ENCODE measurements around the gene HBA1. TPM values are rescaled to one million over a fixed set of nuclear protein-coding genes. Genes with fewer than 3 reads are reported as not detected.

HBA1 gene
- total and polyA plus RNA-seq, 2 of the 8 experiments (the other 6 are each of a cell fraction or from before 2014, with no cell fraction given), result 2.3 TPM

DNA sequence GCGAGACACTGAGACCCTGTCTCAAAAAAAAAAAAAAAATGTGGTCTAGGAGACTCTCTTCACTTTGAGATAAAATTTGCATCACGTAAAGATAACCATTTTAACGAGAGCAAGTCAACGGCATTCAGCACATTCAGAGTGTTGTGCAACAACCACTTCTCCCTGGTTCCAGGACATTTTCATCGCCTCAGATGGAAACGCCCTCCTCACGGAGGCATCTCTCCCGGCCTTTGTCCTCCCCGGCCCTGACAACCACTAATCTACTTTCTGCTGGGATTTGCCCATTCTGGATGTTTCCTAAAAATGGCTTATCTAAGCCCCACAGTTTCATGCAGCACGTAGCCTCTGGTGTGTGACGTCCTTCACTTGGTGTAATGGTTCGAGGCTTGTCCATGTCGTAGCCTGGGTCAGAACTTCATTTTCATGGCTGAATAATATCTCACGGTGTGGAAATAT, 31.7 kb upstream of the HBA1 start:
- no peak overlapping the region for H3K9ac ChIP-seq (replicated peaks in 1 of 4; ENCODE audit: extremely low read depth in 1 of 4, low read depth in 3 of 4, low read length in 3 of 4)
- no peak overlapping the region for H2BK120ac ChIP-seq (replicated peaks; ENCODE audit: low read depth, low read length)
- POLR2A ChIA-PET (ENCODE audit: partially characterized antibody), result interaction anchor here (1.0 kb wide), 1 partner anchor 17 kb away, joined by 5 read pairs; no protein-coding TSS in a partner anchor
- H3K27me3 ChIP-seq (replicated peaks in 1 of 4; ENCODE audit: control insufficient read depth in 3 of 4, extremely low read depth in 1 of 4, insufficient read depth in 3 of 4, low read length in 3 of 4), result peaks cover 0 to 7% (median 2%) of the 10 kb centered on the region in 4 experiments; a peak in 1 of 7 replicates
- no peak overlapping the region for H3K4ac ChIP-seq (replicated peaks; ENCODE audit: insufficient read length, low read depth, low read length)
- H4K91ac ChIP-seq (replicated peaks; ENCODE audit: insufficient read length, low read length), result no peak overlapping the region
- no peak overlapping the region for H2AFZ ChIP-seq (ENCODE audit: low read length)
- TF ChIP-seq CHD1 (IDR thresholded peaks at IDR 0.05; ENCODE audit: low read depth, low read length), result no peak
- 0 out of 2 replicates have a peak, but pooled peaks have one; percentile 19 for TF ChIP-seq CEBPB (IDR thresholded peaks at IDR 0.05; ENCODE audit: low read depth, low read length)
- no peaks in the 10 kb centered on the region for H3K79me1 ChIP-seq (ENCODE audit: low read depth, low read length)
- no peak overlapping the region for H4K5ac ChIP-seq (ENCODE audit: insufficient read length, low read depth, low read length)
- no peak overlapping the region for H3K27ac ChIP-seq (ENCODE audit: low read depth, low read length)
- H3K23ac ChIP-seq (ENCODE audit: insufficient read length), result no peak overlapping the region
- H3K4me1 ChIP-seq (replicated peaks in 1 of 4; ENCODE audit: control insufficient read depth in 3 of 4, insufficient read depth in 4 of 4, low read length in 3 of 4), result no peaks in the 10 kb centered on the region; a peak in 1 of 7 replicates
- FAIRE-seq (no peak), DNase-seq (ENCODE audit: low read depth in 1 of 2, low spot score in 2 of 2) (no peak)
- no peak overlapping the region for H2BK12ac ChIP-seq (ENCODE audit: low read depth, low read length)
- no peak overlapping the region for H2BK20ac ChIP-seq (ENCODE audit: low read length)
- 97% methylated on average over 14 of the region's 14 CpGs; no CpG with 5 or more reads in 1 of the 2 experiments for WGBS, 2 experiments (ENCODE audit: extremely low coverage in 1 of 2, insufficient coverage in 1 of 2, insufficient read length in 1 of 2, insufficient replicate concordance in 2 of 2, low coverage in 1 of 2, low lambda C conversion rate in 2 of 2, missing lambda C conversion rate in 1 of 2)
- H3K36me3 ChIP-seq (ENCODE audit: control insufficient read depth in 2 of 4, insufficient read depth in 4 of 4, low read length in 3 of 4), result no peaks in the 10 kb centered on the region
- no peak overlapping the region for H3K4me3 ChIP-seq (ENCODE audit: extremely low read depth in 1 of 4, insufficient read depth in 2 of 4, low read depth in 3 of 4, low read length in 4 of 4)
- H3K56ac ChIP-seq (replicated peaks; ENCODE audit: insufficient read length, low read depth, low read length), result no peak overlapping the region
- H2BK5ac ChIP-seq (ENCODE audit: low read depth, low read length), result no peak overlapping the region
- no peaks in the 10 kb centered on the region for H3K23me2 ChIP-seq (ENCODE audit: low read depth, low read length)
- H2BK15ac ChIP-seq (ENCODE audit: low read length), result no peak overlapping the region
- H3K9me3 ChIP-seq (ENCODE audit: insufficient read depth in 2 of 2, low read depth in 1 of 2, low read length in 1 of 2), result no peaks in the 10 kb centered on the region
- no peak overlapping the region for H3K18ac ChIP-seq (ENCODE audit: extremely low read depth, low read length)
- H4K20me1 ChIP-seq (replicated peaks in 1 of 2; ENCODE audit: control insufficient read depth in 1 of 2, insufficient read depth in 2 of 2, low read length in 2 of 2), result no peaks in the 10 kb centered on the region
- CTCF ChIA-PET (ENCODE audit: partially characterized antibody), result no interaction called here
- no peaks in the 10 kb centered on the region for H3K79me2 ChIP-seq (ENCODE audit: control insufficient read depth in 1 of 2, insufficient read depth in 2 of 2, low read length in 2 of 2)
- no peak overlapping the region for H2AK5ac ChIP-seq (ENCODE audit: low read depth, low read length)
- no peak overlapping the region for H3K4me2 ChIP-seq (ENCODE audit: insufficient read depth in 1 of 2, low read depth in 2 of 2, low read length in 2 of 2)
- H3K14ac ChIP-seq (ENCODE audit: insufficient read length), result no peak overlapping the region
- no peak overlapping the region for H4K8ac ChIP-seq (ENCODE audit: extremely low read depth, insufficient read depth, low read length)
